ENCODE measurements around the gene SLC12A6.

The SLC12A6 gene

GRCh38 chr15:34324933-34325332 lies 12.6 kb downstream of the SLC12A6 start:
- no CpG with 5 or more reads among the region's 1 CpG for WGBS (ENCODE audit: extremely low coverage, insufficient coverage, low lambda C conversion rate)
- no peak overlapping the region for H2BK120ac ChIP-seq (ENCODE audit: low read depth, low read length)
- H3K18ac ChIP-seq (ENCODE audit: low read length) = no peak overlapping the region
- H3K4me3 ChIP-seq (ENCODE audit: low read length) = no peak overlapping the region
- H4K8ac ChIP-seq (ENCODE audit: low read depth, low read length) = no peak overlapping the region
- H3K4me2 ChIP-seq (ENCODE audit: low read length) = no peak overlapping the region
- H3K27ac ChIP-seq (ENCODE audit: low read depth, low read length) = no peak overlapping the region
- no peak overlapping the region for H2BK5ac ChIP-seq (ENCODE audit: low read length)
- no peak overlapping the region for H2BK15ac ChIP-seq (replicated peaks; ENCODE audit: low read depth)
- no peaks in the 10 kb centered on the region for H3K4me1 ChIP-seq (ENCODE audit: control insufficient read depth, low read depth, low read length)
- H4K5ac ChIP-seq (ENCODE audit: low read length) = no peak overlapping the region
- DNase-seq = no peak
- H3K23ac ChIP-seq (ENCODE audit: low read length) = no peak overlapping the region
- H3K36me3 ChIP-seq (ENCODE audit: control insufficient read depth, insufficient read depth, low read length) = no peaks in the 10 kb centered on the region
- no peaks in the 10 kb centered on the region for H3K79me1 ChIP-seq (ENCODE audit: low read length)
- no peaks in the 10 kb centered on the region for H3K27me3 ChIP-seq (ENCODE audit: insufficient read depth, low read length, poor library complexity)
- no peak overlapping the region for H3K56ac ChIP-seq (ENCODE audit: low read length)
- no peak overlapping the region for H2AK5ac ChIP-seq (ENCODE audit: low read length)
- no peak overlapping the region for H3K9ac ChIP-seq (ENCODE audit: low read length)
- H3K4ac ChIP-seq (ENCODE audit: low read depth, low read length) = no peak overlapping the region
- no peaks in the 10 kb centered on the region for H3K79me2 ChIP-seq (ENCODE audit: control insufficient read depth, insufficient read depth, low read length)

GRCh38 chr15:34323217-34323616 lies 14.4 kb downstream of the SLC12A6 start:
- no peak overlapping the region for H3K4me2 ChIP-seq (ENCODE audit: low read length)
- no peak overlapping the region for H2BK5ac ChIP-seq (ENCODE audit: low read length)
- no peaks in the 10 kb centered on the region for H3K36me3 ChIP-seq (ENCODE audit: control insufficient read depth, insufficient read depth, low read length)
- no peaks in the 10 kb centered on the region for H3K27me3 ChIP-seq (ENCODE audit: insufficient read depth, low read length, poor library complexity)
- H3K56ac ChIP-seq (ENCODE audit: low read length) = no peak overlapping the region
- no peaks in the 10 kb centered on the region for H3K4me1 ChIP-seq (ENCODE audit: control insufficient read depth, low read depth, low read length)
- H3K18ac ChIP-seq (ENCODE audit: low read length) = no peak overlapping the region
- H3K9ac ChIP-seq (ENCODE audit: low read length) = no peak overlapping the region
- no peak overlapping the region for H4K5ac ChIP-seq (ENCODE audit: low read length)
- H3K4me3 ChIP-seq (ENCODE audit: low read length) = no peak overlapping the region
- H3K23ac ChIP-seq (ENCODE audit: low read length) = no peak overlapping the region
- no peak overlapping the region for H3K27ac ChIP-seq (ENCODE audit: low read depth, low read length)
- no peak overlapping the region for H2BK120ac ChIP-seq (ENCODE audit: low read depth, low read length)
- no peak for DNase-seq
- H2BK15ac ChIP-seq (replicated peaks; ENCODE audit: low read depth) = no peak overlapping the region
- no peaks in the 10 kb centered on the region for H3K79me1 ChIP-seq (ENCODE audit: low read length)
- no peaks in the 10 kb centered on the region for H3K79me2 ChIP-seq (ENCODE audit: control insufficient read depth, insufficient read depth, low read length)
- H2AK5ac ChIP-seq (ENCODE audit: low read length) = no peak overlapping the region
- WGBS (ENCODE audit: extremely low coverage, insufficient coverage, low lambda C conversion rate) = no CpG with 5 or more reads among the region's 10 CpGs
- H3K4ac ChIP-seq (ENCODE audit: low read depth, low read length) = no peak overlapping the region
- no peak overlapping the region for H4K8ac ChIP-seq (ENCODE audit: low read depth, low read length)

GRCh38 chr15:34318277-34319079 lies 19.1 kb downstream of the SLC12A6 start:
- Histone ChIP-seq H2BK15ac (replicated peaks; ENCODE audit: low read depth) (no peak overlapping the region), H3K9ac (ENCODE audit: low read length) (peak overlapping the region; percentile 60), H3K4ac (ENCODE audit: low read depth, low read length) (no peak overlapping the region), H2AK5ac (ENCODE audit: low read length) (no peak overlapping the region), H3K23ac (ENCODE audit: low read length) (no peak overlapping the region), H3K27me3 (ENCODE audit: insufficient read depth, low read length, poor library complexity) (no peaks in the 10 kb centered on the region), H4K5ac (ENCODE audit: low read length) (no peak overlapping the region), H2BK120ac (ENCODE audit: low read depth, low read length) (no peak overlapping the region), H3K4me2 (ENCODE audit: low read length) (peak overlapping the region; percentile 58), H4K8ac (ENCODE audit: low read depth, low read length) (no peak overlapping the region), H3K27ac (ENCODE audit: low read depth, low read length) (no peak overlapping the region), H3K36me3 (ENCODE audit: control insufficient read depth, insufficient read depth, low read length) (no peaks in the 10 kb centered on the region), H2BK5ac (ENCODE audit: low read length) (no peak overlapping the region), H3K56ac (ENCODE audit: low read length) (peak overlapping the region; percentile 74), H3K79me1 (ENCODE audit: low read length) (no peaks in the 10 kb centered on the region), H3K18ac (ENCODE audit: low read length) (peak overlapping the region; percentile 90), H3K4me3 (ENCODE audit: low read length) (peak overlapping the region; percentile 18), H3K4me1 (ENCODE audit: control insufficient read depth, low read depth, low read length) (no peaks in the 10 kb centered on the region), H3K79me2 (ENCODE audit: control insufficient read depth, insufficient read depth, low read length) (no peaks in the 10 kb centered on the region)
- no CpG with 5 or more reads among the region's 10 CpGs for WGBS (ENCODE audit: extremely low coverage, insufficient coverage, low lambda C conversion rate)
- DNase-seq = peak; percentile 78

GRCh38 chr15:34314491-34315490 lies 22.8 kb downstream of the SLC12A6 start:
- Histone ChIP-seq H3K4me2 (ENCODE audit: low read length) (no peak overlapping the region), H3K4me1 (ENCODE audit: control insufficient read depth, low read depth, low read length) (no peaks in the 10 kb centered on the region), H3K23ac (ENCODE audit: low read length) (no peak overlapping the region), H3K18ac (ENCODE audit: low read length) (no peak overlapping the region), H3K4me3 (ENCODE audit: low read length) (no peak overlapping the region), H4K5ac (ENCODE audit: low read length) (no peak overlapping the region), H3K36me3 (ENCODE audit: control insufficient read depth, insufficient read depth, low read length) (no peaks in the 10 kb centered on the region), H3K4ac (ENCODE audit: low read depth, low read length) (no peak overlapping the region), H2BK15ac (replicated peaks; ENCODE audit: low read depth) (no peak overlapping the region), H3K27me3 (ENCODE audit: insufficient read depth, low read length, poor library complexity) (no peaks in the 10 kb centered on the region), H3K9ac (ENCODE audit: low read length) (no peak overlapping the region), H2BK5ac (ENCODE audit: low read length) (no peak overlapping the region), H4K8ac (ENCODE audit: low read depth, low read length) (no peak overlapping the region), H2AK5ac (ENCODE audit: low read length) (no peak overlapping the region), H2BK120ac (ENCODE audit: low read depth, low read length) (no peak overlapping the region), H3K79me1 (ENCODE audit: low read length) (no peaks in the 10 kb centered on the region), H3K56ac (ENCODE audit: low read length) (no peak overlapping the region), H3K79me2 (ENCODE audit: control insufficient read depth, insufficient read depth, low read length) (no peaks in the 10 kb centered on the region), H3K27ac (ENCODE audit: low read depth, low read length) (no peak overlapping the region)
- DNase-seq = no peak
- no CpG with 5 or more reads among the region's 3 CpGs for WGBS (ENCODE audit: extremely low coverage, insufficient coverage, low lambda C conversion rate)

GRCh38 chr15:34311563-34311962 lies 26.0 kb downstream of the SLC12A6 start:
- no peaks in the 10 kb centered on the region for H3K79me2 ChIP-seq (ENCODE audit: control insufficient read depth, insufficient read depth, low read length)
- H3K4me3 ChIP-seq (ENCODE audit: low read length) = no peak overlapping the region
- no peak overlapping the region for H2BK120ac ChIP-seq (ENCODE audit: low read depth, low read length)
- H3K56ac ChIP-seq (ENCODE audit: low read length) = no peak overlapping the region
- H2AK5ac ChIP-seq (ENCODE audit: low read length) = no peak overlapping the region
- no peaks in the 10 kb centered on the region for H3K4me1 ChIP-seq (ENCODE audit: control insufficient read depth, low read depth, low read length)
- H3K4me2 ChIP-seq (ENCODE audit: low read length) = no peak overlapping the region
- WGBS (ENCODE audit: extremely low coverage, insufficient coverage, low lambda C conversion rate) = no CpG with 5 or more reads among the region's 1 CpG
- no peak overlapping the region for H3K4ac ChIP-seq (ENCODE audit: low read depth, low read length)
- no peaks in the 10 kb centered on the region for H3K79me1 ChIP-seq (ENCODE audit: low read length)
- DNase-seq = no peak
- H2BK15ac ChIP-seq (replicated peaks; ENCODE audit: low read depth) = no peak overlapping the region
- H4K5ac ChIP-seq (ENCODE audit: low read length) = no peak overlapping the region
- no peaks in the 10 kb centered on the region for H3K36me3 ChIP-seq (ENCODE audit: control insufficient read depth, insufficient read depth, low read length)
- no peak overlapping the region for H3K27ac ChIP-seq (ENCODE audit: low read depth, low read length)
- no peak overlapping the region for H3K18ac ChIP-seq (ENCODE audit: low read length)
- no peak overlapping the region for H3K23ac ChIP-seq (ENCODE audit: low read length)
- no peaks in the 10 kb centered on the region for H3K27me3 ChIP-seq (ENCODE audit: insufficient read depth, low read length, poor library complexity)
- H4K8ac ChIP-seq (ENCODE audit: low read depth, low read length) = no peak overlapping the region
- no peak overlapping the region for H3K9ac ChIP-seq (ENCODE audit: low read length)
- no peak overlapping the region for H2BK5ac ChIP-seq (ENCODE audit: low read length)
